ENCODE results near the gene PUM2. TPM values are rescaled to one million over a fixed set of nuclear protein-coding genes. Genes with fewer than 3 reads are reported as not detected.

Gene PUM2
- total RNA-seq, 1 experiment from 2014 or later: 85.6 TPM

- Histone ChIP-seq H3K27ac (ENCODE audit: low read length) (no peak overlapping the region), H3K4me3 (ENCODE audit: low read depth in 2 of 2, low read length in 2 of 2) (no peak overlapping the region), H3K27me3 (ENCODE audit: control insufficient read depth, insufficient read depth, low read length) (no peaks in the 10 kb centered on the region), H3K4me1 (ENCODE audit: control insufficient read depth, insufficient read depth, low read length) (no peaks in the 10 kb centered on the region; the same call in 1 of the 2 replicates), H3K9me3 (ENCODE audit: control insufficient read depth, insufficient read depth, low read depth, low read length) (no peaks in the 10 kb centered on the region), H3K36me3 (ENCODE audit: control insufficient read depth, insufficient read depth, low read length) (no peaks in the 10 kb centered on the region)
- ATAC-seq (no peak), DNase-seq (ENCODE audit: low read depth, low spot score) (no peak)
- POLR2A ChIA-PET: interaction anchor here (0.6 kb wide), 3 partner anchors 20 to 253 kb away, joined by 3 to 6 read pairs (median 3); no protein-coding TSS in a partner anchor
- TF ChIP-seq SIN3A (IDR thresholded peaks at IDR 0.05; ENCODE audit: borderline replicate concordance, insufficient read depth, low read depth, low read length) (no peak), REST (IDR thresholded peaks at IDR 0.05; ENCODE audit: insufficient read depth in 1 of 2, low read depth in 2 of 2, low read length in 1 of 2) (no peak), CTCF (IDR thresholded peaks at IDR 0.05) (no peak), POLR2AphosphoS5 (IDR thresholded peaks at IDR 0.05; ENCODE audit: low read depth, low read length) (no peak)
- CTCF ChIA-PET: no interaction called here
- in situ Hi-C loops (cut with HindIII; ENCODE audit: low pct_unique_long_range_greater_than_20kb, low sequenced_read_pairs): no loop called here
- BruUV-seq (replicated peaks): no TSS peak
- intact Hi-C loops (cut with micrococcal nuclease; ENCODE audit: unreplicated experiment): no loop called here
Measured at GRCh38 chr2:20382965-20383810, 32.5 kb upstream of the PUM2 start.

GRCh38 chr2:20381457-20381856 lies 30.8 kb upstream of the PUM2 start:
- no TSS peak for BruUV-seq (replicated peaks)
- in situ Hi-C loops (cut with HindIII; ENCODE audit: low pct_unique_long_range_greater_than_20kb, low sequenced_read_pairs) (no loop called here), intact Hi-C loops (cut with micrococcal nuclease; ENCODE audit: unreplicated experiment) (no loop called here)
- CTCF ChIA-PET: no interaction called here
- Histone ChIP-seq H3K27me3 (ENCODE audit: control insufficient read depth, insufficient read depth, low read length) (no peaks in the 10 kb centered on the region), H3K36me3 (ENCODE audit: control insufficient read depth, insufficient read depth, low read length) (no peaks in the 10 kb centered on the region), H3K4me3 (ENCODE audit: low read depth in 2 of 2, low read length in 2 of 2) (no peak overlapping the region), H3K4me1 (ENCODE audit: control insufficient read depth, insufficient read depth, low read length) (no peaks in the 10 kb centered on the region; the same call in 1 of the 2 replicates), H3K27ac (ENCODE audit: low read length) (no peak overlapping the region), H3K9me3 (ENCODE audit: control insufficient read depth, insufficient read depth, low read depth, low read length) (no peaks in the 10 kb centered on the region)
- POLR2A ChIA-PET: interaction anchor here (1.0 kb wide), 1 partner anchor 39 kb away, joined by 4 read pairs; no protein-coding TSS in a partner anchor
- TF ChIP-seq SIN3A (IDR thresholded peaks at IDR 0.05; ENCODE audit: borderline replicate concordance, insufficient read depth, low read depth, low read length): no peak
- TF ChIP-seq TCF7L2 (IDR thresholded peaks at IDR 0.05; ENCODE audit: low read depth, low read length): no peak
- TF ChIP-seq REST (IDR thresholded peaks at IDR 0.05; ENCODE audit: insufficient read depth in 1 of 2, low read depth in 2 of 2, low read length in 1 of 2): no peak
- TF ChIP-seq POLR2AphosphoS5 (IDR thresholded peaks at IDR 0.05; ENCODE audit: low read depth, low read length): no peak
- no peak for TF ChIP-seq CTCF (IDR thresholded peaks at IDR 0.05)
- ATAC-seq: no peak
- DNase-seq (ENCODE audit: low read depth, low spot score): no peak
